HG03108 (cell line): Measurements from ENCODE around the gene DSCAM.

Experiments used
- ATAC-seq: cut with Tn5 transposase; IDR thresholded peaks from one replicate; pipeline ENCODE4 v1.9.1; 2021; ENCODE audit warnings: moderate library complexity; ENCODE audit not compliant: unreplicated experiment

DSCAM gene

GRCh38 chr21:40840401-40841125 is 6.4 kb downstream of the DSCAM start:
- ATAC-seq = no peak

DNA sequence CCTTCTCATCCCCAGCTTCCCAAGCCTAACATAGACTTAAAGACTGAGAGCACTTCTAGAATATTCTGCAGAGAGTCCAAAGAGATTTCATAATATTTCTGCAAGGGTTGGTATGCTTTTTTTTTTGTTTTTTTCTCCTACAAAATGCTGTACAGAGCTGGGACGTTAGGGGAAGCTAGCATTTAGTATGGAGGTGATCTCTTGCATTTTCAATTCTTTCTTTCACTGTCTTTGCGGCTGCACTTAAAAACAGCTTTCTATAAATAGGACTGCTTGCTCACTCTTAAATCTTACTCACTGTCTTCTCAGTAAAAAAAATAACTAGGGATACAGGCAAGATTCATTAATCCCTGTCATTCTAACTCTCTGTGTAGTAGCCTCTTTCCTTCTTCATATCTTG is 7.4 kb downstream of the DSCAM start:
- ATAC-seq = no peak

DNA sequence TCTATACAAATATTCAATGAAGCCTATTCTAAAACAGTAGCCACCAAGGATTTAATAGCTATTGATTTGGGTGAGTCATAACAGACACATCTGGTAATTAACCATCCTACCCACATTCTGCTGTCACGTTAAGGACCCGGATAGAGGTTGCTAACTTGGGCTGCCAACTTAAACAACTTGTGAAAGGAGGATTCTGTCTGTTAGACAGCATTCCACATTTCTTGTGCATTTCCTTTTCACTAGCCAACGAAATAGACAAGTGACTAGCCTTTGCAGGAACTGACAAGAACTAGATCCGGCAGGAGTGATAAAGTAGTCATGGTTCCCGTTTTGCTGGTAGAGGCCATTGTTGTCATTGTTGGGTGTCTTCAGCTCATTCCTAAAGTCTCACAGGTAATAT is 9.5 kb downstream of the DSCAM start:
- ATAC-seq = no peak

GRCh38 chr21:40835184-40835694 is 11.7 kb downstream of the DSCAM start:
- no peak for ATAC-seq

GRCh38 chr21:40833184-40833583 is 13.8 kb downstream of the DSCAM start:
- no peak for ATAC-seq

GRCh38 chr21:40832316-40832715 is 14.6 kb downstream of the DSCAM start:
- ATAC-seq = no peak

GRCh38 chr21:40830836-40831235 is 16.1 kb downstream of the DSCAM start:
- ATAC-seq = no peak

GRCh38 chr21:40829791-40830190 is 17.2 kb downstream of the DSCAM start:
- no peak for ATAC-seq

DNA sequence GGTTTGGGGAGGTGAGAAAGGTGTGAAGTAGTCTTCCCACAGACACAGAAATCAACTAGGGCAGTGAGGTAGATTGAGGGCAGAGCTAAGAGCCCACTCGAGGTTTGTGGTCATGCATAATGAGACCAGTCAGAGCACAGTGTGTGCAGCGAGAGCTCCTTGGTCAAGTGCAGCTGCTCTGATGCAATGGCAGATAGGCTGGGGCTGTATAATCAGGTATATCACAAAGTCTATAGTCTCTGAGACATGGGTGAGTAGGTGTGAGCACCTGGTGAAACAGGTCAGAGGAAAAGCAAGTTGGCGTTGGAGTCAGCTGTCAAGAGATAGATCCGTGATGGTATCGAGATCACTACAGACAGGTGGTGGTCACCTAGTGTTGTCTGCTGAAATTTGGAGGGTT is 17.6 kb downstream of the DSCAM start:
- ATAC-seq = no peak

GRCh38 chr21:40827509-40827908 is 19.4 kb downstream of the DSCAM start:
- no peak for ATAC-seq

GRCh38 chr21:40819071-40819900 is 27.7 kb downstream of the DSCAM start:
- ATAC-seq = no peak

DNA sequence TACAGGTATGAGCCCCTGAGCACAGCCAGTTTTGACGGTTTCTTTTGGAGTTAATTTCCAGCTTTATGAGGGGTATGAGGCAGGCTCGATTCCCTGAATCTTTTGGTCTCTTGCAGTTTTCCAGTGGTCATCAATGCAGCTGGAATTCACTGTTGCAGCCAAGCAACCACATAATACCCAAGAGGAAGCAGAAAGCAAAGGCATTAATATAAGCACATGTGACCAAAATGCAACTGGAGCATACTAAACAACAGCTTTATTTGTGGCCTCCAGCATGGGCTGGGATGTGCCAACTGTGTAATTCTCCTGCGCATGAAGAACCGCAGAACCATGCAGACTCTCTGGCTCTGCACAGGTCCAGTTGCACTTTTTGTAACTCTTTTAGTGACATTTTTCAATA is 33.0 kb downstream of the DSCAM start:
- no peak for ATAC-seq

DNA sequence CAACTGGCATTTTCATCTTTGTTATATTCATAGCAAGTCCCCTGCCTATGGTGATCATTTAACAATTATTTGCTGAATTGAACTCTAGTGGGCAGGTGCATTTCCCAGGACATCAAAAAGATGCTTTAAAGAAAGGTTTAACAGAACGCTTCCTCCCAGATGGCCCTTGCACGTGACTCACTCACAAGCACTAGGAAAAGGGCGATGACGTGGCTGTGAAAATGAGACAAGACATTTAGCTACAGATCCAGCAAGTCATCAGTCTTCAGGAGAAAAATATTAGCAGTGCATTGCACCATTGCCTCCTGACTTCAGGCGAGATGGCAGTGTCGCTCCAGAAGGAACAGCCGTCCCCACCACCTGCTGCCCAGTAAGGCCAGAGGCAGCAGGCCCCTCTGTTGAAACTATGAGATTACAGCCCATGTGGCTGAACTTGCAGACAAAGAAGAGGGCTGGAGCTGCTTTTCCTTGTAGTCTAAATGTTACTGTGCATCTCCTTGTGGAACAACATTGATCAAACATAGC is 37.2 kb downstream of the DSCAM start:
- ATAC-seq = no peak

DNA sequence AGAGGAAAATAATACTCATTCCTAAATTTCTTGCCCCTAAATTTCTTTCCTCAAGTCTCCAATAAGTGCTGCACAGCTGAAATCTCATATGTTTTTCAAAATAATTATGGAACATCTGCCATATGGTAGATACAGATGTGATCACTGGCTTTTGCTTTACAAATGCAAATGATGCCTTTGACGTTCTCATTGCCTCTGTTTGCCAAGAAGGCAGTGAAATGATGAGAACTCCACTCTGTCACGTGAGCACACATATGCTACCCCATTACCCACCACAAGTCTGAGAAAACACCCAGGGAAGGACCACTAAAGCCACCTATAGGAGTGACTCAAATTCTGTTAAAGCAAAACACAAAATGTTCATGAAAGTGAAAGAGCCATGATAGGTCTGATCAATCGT is 43.9 kb downstream of the DSCAM start:
- ATAC-seq = no peak

- no peak for ATAC-seq
Observed at GRCh38 chr21:40800126-40800525, 46.8 kb downstream of the DSCAM start.

DNA sequence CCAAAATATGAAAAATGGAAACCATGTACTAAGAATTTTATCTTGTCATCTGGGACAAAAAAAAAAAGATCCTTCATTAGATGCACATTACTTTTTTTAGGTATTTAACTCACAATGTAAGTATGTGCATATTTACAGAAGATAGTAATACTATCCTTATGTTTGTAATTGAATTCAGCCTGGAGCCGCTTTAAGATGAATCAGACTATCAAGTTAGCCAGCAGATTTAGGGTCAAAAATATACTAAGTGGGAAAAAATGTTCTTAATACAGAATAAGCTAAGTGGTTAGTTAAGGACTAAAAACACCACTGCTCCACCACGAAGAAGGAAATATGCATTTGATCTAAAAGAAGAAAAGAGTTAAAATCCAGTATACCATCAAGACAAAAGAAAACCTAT is 49.1 kb downstream of the DSCAM start:
- no peak for ATAC-seq

- no peak for ATAC-seq
Observed at GRCh38 chr21:40797410-40797809, 49.5 kb downstream of the DSCAM start.

DNA sequence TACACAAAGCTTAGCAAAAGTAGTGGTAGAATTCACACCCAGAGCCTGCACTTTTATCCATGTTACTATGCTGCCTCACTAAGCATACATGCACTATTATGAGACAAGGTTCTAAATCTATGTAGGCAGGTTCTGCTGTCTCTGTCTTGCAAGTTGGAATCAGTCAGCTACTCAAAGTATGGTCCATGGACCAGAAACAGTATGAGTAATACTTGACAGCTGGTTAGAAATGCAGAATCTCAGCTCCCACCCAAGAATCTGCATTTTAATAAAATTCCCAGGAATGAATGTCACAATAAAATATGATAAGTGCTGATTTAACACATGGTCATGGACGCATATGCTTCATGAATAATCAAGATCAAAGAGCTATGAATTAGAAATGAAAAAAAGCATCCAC is 50.5 kb downstream of the DSCAM start:
- no peak for ATAC-seq

GRCh38 chr21:40795313-40795712 is 51.6 kb downstream of the DSCAM start:
- ATAC-seq = no peak

DNA sequence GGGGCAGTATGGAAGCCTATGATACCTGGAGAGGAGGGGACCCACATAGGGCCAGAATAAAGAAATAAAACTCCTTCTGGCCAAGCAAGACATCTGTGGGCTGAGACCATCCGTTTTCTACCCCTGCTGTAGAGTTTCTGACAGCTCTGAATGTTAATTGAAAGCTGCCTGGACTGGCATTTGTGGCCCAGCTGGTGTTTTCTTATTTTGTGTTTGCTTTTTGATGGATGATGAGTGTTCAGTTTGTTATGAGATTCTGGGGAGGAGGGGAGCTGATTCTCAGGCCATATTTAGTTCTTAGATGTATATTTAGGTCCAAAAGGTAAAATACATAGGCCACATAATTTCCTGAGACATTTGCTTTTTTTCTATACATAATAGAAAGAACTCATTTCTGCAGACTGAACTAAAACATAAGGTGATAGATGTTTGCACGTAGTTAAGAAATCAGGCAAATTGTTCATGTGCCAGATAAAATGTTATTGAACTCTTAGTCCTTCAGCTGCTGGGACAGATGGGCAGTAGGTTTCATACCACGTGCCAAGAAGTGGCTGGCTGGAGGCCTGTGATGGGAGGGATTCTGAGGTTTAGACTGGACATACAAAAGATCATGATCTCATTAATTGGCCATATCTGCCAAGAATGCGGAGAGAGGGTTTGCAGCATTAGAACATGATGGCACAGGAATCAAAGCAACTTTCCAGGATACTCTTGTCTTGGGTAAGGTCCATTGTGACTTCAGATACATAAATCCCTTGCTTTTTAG is 54.1 kb downstream of the DSCAM start:
- ATAC-seq = no peak

DNA sequence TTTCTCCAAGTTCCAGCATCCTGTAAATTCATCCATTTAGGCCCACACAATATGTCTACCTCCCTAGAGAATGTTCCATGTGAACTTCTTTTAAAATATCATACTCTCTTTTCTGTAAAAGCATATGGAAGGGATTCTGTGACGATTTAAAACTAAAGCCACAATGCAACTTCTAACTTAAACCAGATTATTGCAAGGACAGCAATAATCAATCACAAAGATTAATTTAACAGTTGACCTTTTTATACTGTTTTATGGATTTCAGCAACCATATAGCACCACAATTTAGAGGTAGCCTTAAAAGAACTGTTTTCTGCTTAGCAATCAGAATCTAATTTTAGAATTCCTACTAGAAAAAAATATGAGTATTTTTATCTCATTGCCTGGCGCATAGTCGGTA is 58.3 kb downstream of the DSCAM start:
- no peak for ATAC-seq
